Endodermal cell (in vitro differentiated cells): ENCODE measurements around the gene ETV6. TPM values are rescaled to one million over a fixed set of nuclear protein-coding genes. Genes with fewer than 3 reads are reported as not detected.

Experiments used
- DNase-seq: peaks from one replicate; pipeline ENCODE4 v3.0.0-alpha.2; 2017
- H3K27ac ChIP-seq: 2 replicates; pipeline ENCODE4 v1.5.1; 2013; ENCODE audit warnings: mild to moderate bottlenecking, low read depth, low read length, moderate library complexity
- H3K27me3 ChIP-seq: 2 replicates; pipeline ENCODE4 v1.6.1; 2013; ENCODE audit warnings: mild to moderate bottlenecking, low read length, moderate library complexity; ENCODE audit not compliant: insufficient read depth, control insufficient read depth, poor library complexity, severe bottlenecking
- H3K36me3 ChIP-seq: 2 replicates; pipeline ENCODE4 v1.7.0; 2013; ENCODE audit warnings: mild to moderate bottlenecking, low read length, moderate library complexity; ENCODE audit not compliant: control insufficient read depth, insufficient read depth
- H3K4me1 ChIP-seq: one replicate; pipeline ENCODE4 v1.7.0; 2013; ENCODE audit warnings: low read length; ENCODE audit not compliant: control insufficient read depth, insufficient read depth
- H3K4me3 ChIP-seq: 2 replicates; pipeline ENCODE4 v1.5.1; 2013; ENCODE audit warnings: mild to moderate bottlenecking, low read length, moderate library complexity
- H3K9ac ChIP-seq: 2 replicates; pipeline ENCODE4 v1.6.1; 2013; ENCODE audit warnings: mild to moderate bottlenecking, low read length, moderate library complexity; ENCODE audit not compliant: poor library complexity, severe bottlenecking; ENCODE audit errors: extremely low read depth
- H3K9me3 ChIP-seq: 2 replicates; pipeline ENCODE4 v1.6.1; 2013; ENCODE audit warnings: mild to moderate bottlenecking, low read length, moderate library complexity; ENCODE audit not compliant: control insufficient read depth
- H3K27ac Mint-ChIP-seq: 2 replicates; pipeline ENCODE4 v1.8.0; 2020; ENCODE audit warnings: mixed read lengths
- H3K27me3 Mint-ChIP-seq: 2 replicates; pipeline ENCODE4 v1.8.0; 2021; ENCODE audit warnings: mild to moderate bottlenecking, mixed read lengths; ENCODE audit not compliant: insufficient read depth
- H3K36me3 Mint-ChIP-seq: 2 replicates; pipeline ENCODE4 v1.8.0; 2020; ENCODE audit warnings: low read depth, mixed read lengths
- H3K4me1 Mint-ChIP-seq: 2 replicates; pipeline ENCODE4 v1.8.0; 2020; ENCODE audit warnings: mixed read lengths
- H3K4me3 Mint-ChIP-seq: 2 replicates; pipeline ENCODE4 v1.8.0; 2020; ENCODE audit warnings: mild to moderate bottlenecking, moderate library complexity, mixed read lengths
- H3K9me3 Mint-ChIP-seq: 2 replicates; pipeline ENCODE4 v1.8.0; 2020; ENCODE audit warnings: mild to moderate bottlenecking, mixed read lengths
- CTCF ChIP-seq: fragments of 200-600 bp; sonication (generic); conservative IDR thresholded peaks from 2 replicates; pipeline ENCODE4 v1.5.0; 2021; ENCODE audit warnings: antibody characterized with exemption, mild to moderate bottlenecking
- WGBS, 2 experiments: methylation state at CpG; one replicate each; pipeline versions ENCODE4 v1.1.5 to v1.1.7; 2013; ENCODE audit warnings: missing lambda C conversion rate in 2 of 2, mixed read lengths in 1 of 2; ENCODE audit not compliant: insufficient coverage in 1 of 2, insufficient read length in 1 of 2; 5-methylcytosine and 5-hydroxymethylcytosine counted together
- total RNA-seq, 2 donors: library from RNA; stranded (reverse); fragmentation: NEBNext Ultra II Directional in 1 of 2; extraction: Animal tissue kit (Norgen Biotek cat#: 25700) in 1 of 2; gene quantifications; 2 replicates in 1 of 2; 3 replicates in 1 of 2; pipeline ENCODE4 v1.2.1, GENCODE V29; 2021

The ETV6 gene
- total RNA-seq, 2 donors from 2014 or later, result 9.3 to 22.1 TPM

GRCh38 chr12:11820476-11820875, 171.0 kb downstream of the ETV6 start:
- TF ChIP-seq CTCF, result no peak
- H3K4me1 ChIP-seq, result peaks cover 2% of the 10 kb centered on the region
- no peak for DNase-seq
- Mint-ChIP-seq H3K4me3 (no peak overlapping the region), H3K27me3 (no peaks in the 10 kb centered on the region), H3K4me1 (peaks cover 18% of the 10 kb centered on the region), H3K36me3 (peaks cover 8% of the 10 kb centered on the region), H3K9me3 (no peaks in the 10 kb centered on the region), H3K27ac (no peak overlapping the region)
- no peaks in the 10 kb centered on the region for H3K36me3 ChIP-seq
- no peak overlapping the region for H3K4me3 ChIP-seq
- no peak overlapping the region for H3K9ac ChIP-seq
- no peaks in the 10 kb centered on the region for H3K27me3 ChIP-seq
- no peaks in the 10 kb centered on the region for H3K9me3 ChIP-seq
- no peak overlapping the region for H3K27ac ChIP-seq
- WGBS, 2 experiments, result 93% methylated on average over 2 to 3 of the region's 3 CpGs

GRCh38 chr12:11821386-11822080, 172.1 kb downstream of the ETV6 start:
- H3K27me3 ChIP-seq, result no peaks in the 10 kb centered on the region
- TF ChIP-seq CTCF, result no peak
- H3K27ac ChIP-seq, result peak overlapping the region; percentile 81
- no peaks in the 10 kb centered on the region for H3K36me3 ChIP-seq
- peaks cover 9% of the 10 kb centered on the region for H3K4me1 ChIP-seq
- Mint-ChIP-seq H3K36me3 (peaks cover 8% of the 10 kb centered on the region), H3K27me3 (no peaks in the 10 kb centered on the region), H3K4me1 (peaks cover 24% of the 10 kb centered on the region), H3K9me3 (no peaks in the 10 kb centered on the region), H3K27ac (no peak overlapping the region), H3K4me3 (no peak overlapping the region)
- no peak overlapping the region for H3K4me3 ChIP-seq
- 91 to 96% methylated on average over 7 to 10 of the region's 10 CpGs for WGBS, 2 experiments
- no peak for DNase-seq
- H3K9me3 ChIP-seq, result no peaks in the 10 kb centered on the region
- no peak overlapping the region for H3K9ac ChIP-seq

GRCh38 chr12:11822081-11822834, 172.8 kb downstream of the ETV6 start:
- Histone ChIP-seq H3K27ac (peak overlapping the region; percentile 81), H3K36me3 (no peaks in the 10 kb centered on the region), H3K4me3 (no peak overlapping the region), H3K4me1 (peaks cover 15% of the 10 kb centered on the region), H3K27me3 (no peaks in the 10 kb centered on the region), H3K9ac (no peak overlapping the region), H3K9me3 (no peaks in the 10 kb centered on the region)
- Mint-ChIP-seq H3K4me1 (peaks cover 27% of the 10 kb centered on the region), H3K9me3 (no peaks in the 10 kb centered on the region), H3K4me3 (no peak overlapping the region), H3K36me3 (peaks cover 8% of the 10 kb centered on the region), H3K27me3 (no peaks in the 10 kb centered on the region), H3K27ac (no peak overlapping the region)
- DNase-seq, result no peak
- 83 to 93% methylated on average over 2 to 15 of the region's 15 CpGs for WGBS, 2 experiments
- TF ChIP-seq CTCF, result no peak
